MM.1S (cell line): ENCODE data around the gene FOXP2.

ENCODE experiments used
- DNase-seq: peaks from one replicate; pipeline ENCODE4 v3.0.0-alpha.2; 2015
- H2AFZ ChIP-seq: fragments of 300-600 bp; sonication (generic); 2 replicates; pipeline ENCODE4 v1.6.0; 2016; ENCODE audit warnings: antibody characterized with exemption, low read length
- H3F3A ChIP-seq: fragments of 300-600 bp; sonication (generic); 2 replicates; pipeline ENCODE4 v1.6.1; 2016; ENCODE audit warnings: mild to moderate bottlenecking, antibody characterized with exemption, low read length, moderate library complexity, mixed read lengths; ENCODE audit not compliant: insufficient read depth
- H3K27ac ChIP-seq: fragments of 300-600 bp; sonication (generic); 2 replicates; pipeline ENCODE4 v1.5.1; 2016; ENCODE audit warnings: mild to moderate bottlenecking, low read length
- H3K27me3 ChIP-seq: fragments of 300-600 bp; sonication (generic); replicated peaks from 2 replicates; pipeline ENCODE4 v1.6.0; 2016; ENCODE audit warnings: low read length; ENCODE audit not compliant: insufficient read depth
- H3K36me3 ChIP-seq: fragments of 300-600 bp; sonication (generic); replicated peaks from 2 replicates; pipeline ENCODE4 v1.6.1; 2016; ENCODE audit warnings: mild to moderate bottlenecking, low read length, mixed read lengths; ENCODE audit not compliant: insufficient read depth
- H3K4me1 ChIP-seq: fragments of 300-600 bp; sonication (generic); 2 replicates; pipeline ENCODE4 v1.6.1; 2016; ENCODE audit warnings: low read length, mixed read lengths
- H3K4me2 ChIP-seq: fragments of 300-600 bp; sonication (generic); 2 replicates; pipeline ENCODE4 v1.6.0; 2016; ENCODE audit warnings: low read depth, low read length
- H3K4me3 ChIP-seq: fragments of 300-600 bp; sonication (generic); 2 replicates; pipeline ENCODE4 v1.5.1; 2016; ENCODE audit warnings: low read length, mixed read lengths
- H3K79me2 ChIP-seq: fragments of 300-600 bp; sonication (generic); 2 replicates; pipeline ENCODE4 v1.6.1; 2016; ENCODE audit warnings: mixed run types, low read length, mixed read lengths
- H3K9ac ChIP-seq: fragments of 300-600 bp; sonication (generic); 2 replicates; pipeline ENCODE4 v1.6.1; 2016; ENCODE audit warnings: low read length, mixed read lengths
- H3K9me2 ChIP-seq: fragments of 300-600 bp; sonication (generic); replicated peaks from 2 replicates; pipeline ENCODE4 v1.6.1; 2016; ENCODE audit warnings: mild to moderate bottlenecking, low read length, mixed read lengths; ENCODE audit not compliant: insufficient read depth
- H3K9me3 ChIP-seq: fragments of 300-600 bp; sonication (generic); replicated peaks from 2 replicates; pipeline ENCODE4 v1.6.1; 2016; ENCODE audit warnings: mild to moderate bottlenecking, low read length, mixed read lengths; ENCODE audit not compliant: insufficient read depth
- H4K20me1 ChIP-seq: fragments of 300-600 bp; sonication (generic); 2 replicates; pipeline ENCODE4 v1.6.1; 2016; ENCODE audit warnings: mild to moderate bottlenecking, low read length, moderate library complexity, mixed read lengths; ENCODE audit not compliant: insufficient read depth
- EZH2 ChIP-seq: fragments of 300-600 bp; sonication (generic); optimal IDR thresholded peaks from 2 replicates; pipeline ENCODE3; 2017; ENCODE audit warnings: low read depth, mild to moderate bottlenecking, antibody characterized with exemption, low read length, mixed read lengths
- EZH2phosphoT487 ChIP-seq: fragments of 300-600 bp; sonication (generic); IDR thresholded peaks from 2 replicates; pipeline ENCODE4 v1.6.1; 2018; ENCODE audit warnings: antibody characterized with exemption, low read length
- TF ChIP-seq, protein P1 (sequence below): fragments of 300-600 bp; sonication (generic); IDR thresholded peaks from 2 replicates; pipeline ENCODE4 v1.5.1; 2016; ENCODE audit warnings: antibody characterized with exemption, low read length, mixed read lengths

Gene FOXP2

DNA sequence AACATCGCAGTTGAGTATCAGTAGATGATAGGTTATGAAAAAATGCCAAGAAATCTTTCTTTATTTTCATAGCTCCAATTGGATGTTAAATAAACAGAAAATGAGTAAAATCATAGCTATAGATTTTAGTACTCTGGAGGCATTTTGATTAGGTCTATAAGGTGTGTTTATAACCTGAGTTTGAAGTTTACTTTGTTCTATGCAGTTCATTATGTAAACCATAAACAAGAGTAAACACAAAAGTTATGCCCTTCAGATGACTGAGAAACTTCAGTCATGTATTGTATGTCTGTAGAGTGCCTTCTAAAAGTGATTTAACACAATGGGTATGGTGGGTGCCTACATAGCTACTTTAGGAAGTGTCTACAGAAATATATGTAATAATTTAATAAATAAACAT lies 13.6 kb downstream of the FOXP2 start:
- Histone ChIP-seq H4K20me1 (no peaks in the 10 kb centered on the region), H3K9me2 (no peaks in the 10 kb centered on the region), H3K36me3 (no peaks in the 10 kb centered on the region; the same call in 1 of the 2 replicates), H2AFZ (no peak overlapping the region), H3K9ac (no peak overlapping the region), H3K79me2 (no peaks in the 10 kb centered on the region), H3K27ac (no peak overlapping the region), H3K27me3 (no peaks in the 10 kb centered on the region), H3K4me1 (0 out of 2 replicates have a peak, but pooled peaks cover 2% of the 10 kb centered on the region), H3F3A (no peaks in the 10 kb centered on the region), H3K9me3 (no peaks in the 10 kb centered on the region), H3K4me3 (no peak overlapping the region), H3K4me2 (no peak overlapping the region)
- TF ChIP-seq EZH2phosphoT487 = no peak
- DNase-seq = no peak

DNA sequence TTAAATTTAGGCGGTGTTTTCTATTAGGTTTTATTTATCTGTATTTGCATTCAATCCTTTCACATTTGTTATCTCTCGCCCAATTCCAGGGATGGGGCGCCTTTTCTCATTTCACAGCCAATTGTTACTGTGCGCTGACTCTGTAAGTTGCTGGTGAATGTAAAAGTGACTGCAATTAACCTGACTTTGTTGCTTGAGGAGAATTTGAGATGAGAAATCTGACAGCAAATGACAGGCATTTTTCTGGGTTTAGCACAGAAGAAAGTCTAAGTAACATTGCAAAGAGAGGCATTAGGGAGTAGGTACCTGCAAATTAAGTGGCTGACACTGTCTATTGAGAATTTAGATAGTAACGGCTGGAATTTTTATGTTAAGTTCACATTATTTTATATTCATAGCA lies 16.6 kb downstream of the FOXP2 start:
- no peak overlapping the region for H3K4me2 ChIP-seq
- no peaks in the 10 kb centered on the region for H3K9me3 ChIP-seq
- no peak overlapping the region for H3K4me3 ChIP-seq
- no peaks in the 10 kb centered on the region for H3K4me1 ChIP-seq
- no peak overlapping the region for H3K27ac ChIP-seq
- TF ChIP-seq EZH2 = no peak
- TF ChIP-seq, protein P1, sequence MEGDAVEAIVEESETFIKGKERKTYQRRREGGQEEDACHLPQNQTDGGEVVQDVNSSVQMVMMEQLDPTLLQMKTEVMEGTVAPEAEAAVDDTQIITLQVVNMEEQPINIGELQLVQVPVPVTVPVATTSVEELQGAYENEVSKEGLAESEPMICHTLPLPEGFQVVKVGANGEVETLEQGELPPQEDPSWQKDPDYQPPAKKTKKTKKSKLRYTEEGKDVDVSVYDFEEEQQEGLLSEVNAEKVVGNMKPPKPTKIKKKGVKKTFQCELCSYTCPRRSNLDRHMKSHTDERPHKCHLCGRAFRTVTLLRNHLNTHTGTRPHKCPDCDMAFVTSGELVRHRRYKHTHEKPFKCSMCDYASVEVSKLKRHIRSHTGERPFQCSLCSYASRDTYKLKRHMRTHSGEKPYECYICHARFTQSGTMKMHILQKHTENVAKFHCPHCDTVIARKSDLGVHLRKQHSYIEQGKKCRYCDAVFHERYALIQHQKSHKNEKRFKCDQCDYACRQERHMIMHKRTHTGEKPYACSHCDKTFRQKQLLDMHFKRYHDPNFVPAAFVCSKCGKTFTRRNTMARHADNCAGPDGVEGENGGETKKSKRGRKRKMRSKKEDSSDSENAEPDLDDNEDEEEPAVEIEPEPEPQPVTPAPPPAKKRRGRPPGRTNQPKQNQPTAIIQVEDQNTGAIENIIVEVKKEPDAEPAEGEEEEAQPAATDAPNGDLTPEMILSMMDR = no peak
- no peak for TF ChIP-seq EZH2phosphoT487
- no peaks in the 10 kb centered on the region for H3K27me3 ChIP-seq
- no peak for DNase-seq
- no peak overlapping the region for H2AFZ ChIP-seq
- H3F3A ChIP-seq = no peaks in the 10 kb centered on the region
- no peaks in the 10 kb centered on the region for H3K79me2 ChIP-seq
- H4K20me1 ChIP-seq = no peaks in the 10 kb centered on the region
- no peaks in the 10 kb centered on the region for H3K9me2 ChIP-seq
- H3K9ac ChIP-seq = no peak overlapping the region
- no peaks in the 10 kb centered on the region; the same call in 1 of the 2 replicates for H3K36me3 ChIP-seq

GRCh38 chr7:114432061-114432460 lies 17.4 kb downstream of the FOXP2 start:
- Histone ChIP-seq H3K79me2 (no peaks in the 10 kb centered on the region), H3K4me2 (no peak overlapping the region), H3K27me3 (no peaks in the 10 kb centered on the region), H3K4me1 (no peaks in the 10 kb centered on the region), H4K20me1 (no peaks in the 10 kb centered on the region), H3K4me3 (no peak overlapping the region), H3K27ac (no peak overlapping the region), H3K9ac (no peak overlapping the region), H3K36me3 (no peaks in the 10 kb centered on the region; the same call in 1 of the 2 replicates), H3K9me2 (no peaks in the 10 kb centered on the region), H3F3A (no peaks in the 10 kb centered on the region), H3K9me3 (no peaks in the 10 kb centered on the region), H2AFZ (no peak overlapping the region)
- no peak for DNase-seq
- TF ChIP-seq EZH2 (no peak), EZH2phosphoT487 (no peak)
- TF ChIP-seq, protein P1 = no peak

GRCh38 chr7:114432703-114433102 lies 18.1 kb downstream of the FOXP2 start:
- DNase-seq = no peak
- H3K9me3 ChIP-seq = no peaks in the 10 kb centered on the region

More at GRCh38 chr7:114432703-114433102, 18.1 kb downstream of the FOXP2 start:
- no peaks in the 10 kb centered on the region for H3K9me2 ChIP-seq
- H3K27ac ChIP-seq = no peak overlapping the region
- no peaks in the 10 kb centered on the region for H3K4me1 ChIP-seq
- no peak overlapping the region for H3K4me3 ChIP-seq
- H2AFZ ChIP-seq = no peak overlapping the region
- H3K79me2 ChIP-seq = no peaks in the 10 kb centered on the region
- H3K9ac ChIP-seq = no peak overlapping the region
- TF ChIP-seq EZH2phosphoT487 = no peak
- TF ChIP-seq EZH2 = no peak
- TF ChIP-seq, protein P1 = no peak
- H3K36me3 ChIP-seq = no peaks in the 10 kb centered on the region; the same call in 1 of the 2 replicates
- no peaks in the 10 kb centered on the region for H3K27me3 ChIP-seq
- no peak overlapping the region for H3K4me2 ChIP-seq
- no peaks in the 10 kb centered on the region for H4K20me1 ChIP-seq
- H3F3A ChIP-seq = no peaks in the 10 kb centered on the region
